HUDEP-2 (cell line): ENCODE results near the gene CACNA1D.
A peak's percentile ranks its signal among the peaks of the same experiment; 100 is the strongest.

Experiments
- DNase-seq, 76 experiments: peaks; one replicate each; lab custom pipeline; 2025; ENCODE audit not compliant: unreplicated experiment in 76 of 76; lab: John Stamatoyannopoulos, UW

The CACNA1D gene

DNA sequence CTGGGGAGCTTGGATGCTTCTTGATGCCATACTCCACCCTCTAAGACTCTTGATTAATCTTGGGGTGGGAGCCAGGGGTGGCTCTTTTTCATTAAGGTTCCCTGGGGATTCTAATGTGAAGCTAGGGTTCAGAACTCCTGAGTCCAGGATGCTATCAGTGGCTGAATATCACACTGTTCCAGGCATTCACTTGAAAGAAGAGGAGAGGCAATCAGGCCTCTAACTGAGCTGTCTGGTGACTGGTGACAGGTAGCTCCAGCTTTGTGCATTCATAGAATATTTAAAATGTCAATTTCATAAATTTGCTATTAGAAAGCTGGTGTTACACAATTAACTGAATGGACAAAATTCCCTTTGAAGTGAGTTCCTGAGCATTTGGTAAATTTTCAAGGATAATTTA is 212.8 kb downstream of the CACNA1D start:
- DNase-seq, result no peak

GRCh38 chr3:53708001-53708621 is 213.7 kb downstream of the CACNA1D start:
- no peak for DNase-seq

DNA sequence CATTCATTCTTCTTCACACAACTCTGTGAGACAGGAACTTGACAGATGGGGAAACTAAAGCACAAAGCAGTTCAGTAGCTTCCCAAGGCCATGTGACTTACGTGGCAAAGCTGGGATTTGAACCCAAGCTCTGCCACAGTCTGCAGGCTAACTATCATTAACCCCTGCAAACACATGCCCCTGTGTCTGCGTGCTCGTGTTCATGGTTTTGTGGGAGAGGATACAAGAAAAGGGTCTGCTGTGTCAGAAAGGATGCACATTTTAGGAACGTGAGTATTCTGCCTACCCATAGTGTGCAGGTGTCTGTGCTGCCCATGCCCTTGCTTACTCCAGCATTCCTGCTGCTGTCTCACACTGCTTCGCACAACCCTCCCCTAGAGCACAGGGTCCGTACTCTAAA is 214.8 kb downstream of the CACNA1D start:
- no peak for DNase-seq

DNA sequence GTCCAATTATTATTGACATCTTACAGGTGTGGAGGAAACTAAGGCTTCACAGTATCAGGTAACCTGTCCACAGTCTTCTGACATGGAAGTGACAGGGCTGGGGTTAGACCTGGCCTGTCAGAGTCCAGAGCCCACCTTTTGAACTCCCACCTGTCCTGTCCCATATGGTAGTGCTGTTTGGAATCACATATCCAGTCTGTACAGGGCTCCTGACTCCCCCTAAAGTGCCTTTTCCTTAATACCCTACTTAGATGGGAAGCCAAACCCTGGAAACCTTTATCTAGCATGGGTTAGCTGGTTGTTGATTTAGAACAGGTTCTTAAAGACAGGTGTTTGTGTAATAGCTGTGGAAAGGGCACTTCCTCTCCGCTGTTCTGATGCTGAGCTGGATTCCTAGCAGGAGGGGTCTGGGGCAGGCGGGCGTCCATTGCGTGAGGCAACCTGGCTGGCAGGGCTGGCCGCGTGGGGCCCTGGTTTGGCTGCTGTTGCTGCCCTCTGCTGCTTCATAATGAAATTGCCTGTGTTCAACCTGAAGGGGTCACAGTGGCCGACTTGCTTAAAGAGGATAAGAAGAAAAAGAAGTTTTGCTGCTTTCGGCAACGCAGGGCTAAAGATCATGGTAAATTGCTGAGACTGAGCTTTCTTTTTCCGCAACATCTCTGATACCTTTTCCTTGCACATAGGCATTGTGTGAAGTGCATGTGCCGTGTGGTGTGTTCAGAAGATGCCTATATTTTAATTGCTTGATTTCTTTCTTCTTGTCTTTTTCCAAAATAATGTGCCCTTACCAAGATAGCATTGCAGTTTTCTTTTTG is 215.7 kb downstream of the CACNA1D start:
- peak in 53 of 76 experiments; percentile 1 to 70 (median 27) for DNase-seq

DNA sequence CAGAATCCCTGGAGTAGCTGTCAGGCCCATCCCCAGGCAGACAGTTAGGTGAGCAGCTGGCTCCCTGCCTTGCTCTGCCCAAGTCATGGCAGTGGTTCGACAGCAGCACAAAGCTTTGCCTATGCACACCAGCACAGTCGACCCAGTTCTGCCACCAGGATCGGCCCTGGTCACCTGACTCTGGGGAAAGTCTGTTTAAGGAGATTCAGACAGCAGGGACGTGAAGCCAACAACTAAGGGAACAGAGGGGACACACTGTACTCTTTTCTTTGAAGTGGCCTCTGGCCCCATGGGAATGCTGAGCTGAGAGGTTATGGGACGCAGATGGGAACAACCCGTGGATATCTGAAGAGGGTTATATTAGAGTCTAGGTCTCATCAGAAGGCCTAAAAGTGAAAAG is 217.0 kb downstream of the CACNA1D start:
- DNase-seq, result no peak

DNA sequence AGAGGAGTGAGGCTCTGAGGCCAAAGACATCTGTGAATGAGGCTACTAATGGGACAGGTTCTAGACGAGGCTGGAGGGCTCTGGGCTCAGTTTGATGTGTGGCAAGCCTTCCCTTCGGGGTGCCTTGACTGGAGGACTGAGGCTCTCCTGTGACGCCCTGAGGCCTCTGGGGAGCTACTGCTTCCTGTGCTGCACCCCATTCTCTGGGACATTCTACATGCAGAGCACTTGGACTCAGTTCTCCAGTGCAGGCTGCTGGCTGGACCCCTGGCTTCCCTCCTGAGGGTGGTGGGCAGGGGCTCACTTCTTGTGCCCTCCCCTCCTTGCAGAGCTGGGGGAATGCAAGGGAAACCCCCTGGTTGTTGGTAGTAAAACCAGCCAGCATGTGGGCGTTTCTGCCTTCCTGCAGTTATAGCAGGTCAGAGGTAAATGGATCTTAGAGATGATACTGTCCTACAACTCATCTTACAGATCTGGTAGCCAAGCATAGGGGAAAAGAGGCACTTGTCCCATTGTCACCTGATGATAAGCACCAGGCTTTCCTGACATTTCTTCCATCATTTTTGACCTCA is 218.5 kb downstream of the CACNA1D start:
- no peak for DNase-seq

DNA sequence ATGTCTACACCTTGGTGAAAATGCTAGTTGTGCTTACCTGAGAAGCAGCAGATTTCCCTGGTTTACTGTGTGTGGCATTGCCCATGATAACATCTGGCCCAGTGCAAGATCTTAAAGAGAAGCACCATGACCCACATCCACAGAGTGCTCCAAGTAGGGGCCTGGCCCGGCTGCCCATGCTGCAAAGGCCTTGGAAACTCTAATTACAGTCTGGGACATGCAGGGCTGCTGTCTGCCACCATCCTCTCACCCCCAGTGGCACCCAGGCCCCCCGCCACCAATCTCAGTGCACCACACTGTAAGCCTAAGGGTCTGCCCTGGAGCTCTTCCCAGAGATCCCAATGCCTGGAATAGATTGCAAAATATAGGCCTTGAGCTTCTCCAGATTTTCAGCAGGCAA is 219.2 kb downstream of the CACNA1D start:
- no peak for DNase-seq

GRCh38 chr3:53715815-53716483 is 221.5 kb downstream of the CACNA1D start:
- DNase-seq, result no peak

GRCh38 chr3:53716998-53717397 is 222.6 kb downstream of the CACNA1D start:
- no peak for DNase-seq

DNA sequence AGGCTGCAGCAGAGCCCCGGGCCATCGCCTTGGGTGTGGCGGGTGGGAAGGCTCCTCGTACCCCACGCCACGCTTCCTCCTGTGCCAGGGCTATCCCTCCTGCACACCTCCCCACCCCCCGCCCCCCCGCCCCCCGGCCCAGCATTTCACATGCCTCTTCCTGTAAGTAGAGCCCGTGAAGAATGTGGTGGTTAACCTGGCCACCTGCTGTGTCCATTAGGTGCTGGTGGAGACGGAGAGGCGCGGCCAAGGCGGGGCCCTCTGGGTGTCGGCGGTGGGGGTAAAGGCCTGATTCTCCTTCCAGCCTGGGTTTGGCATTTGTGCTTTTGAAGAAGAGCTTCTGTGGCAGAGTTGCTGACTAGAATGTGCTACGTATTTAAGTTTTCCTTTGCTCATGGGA is 224.1 kb downstream of the CACNA1D start:
- no peak for DNase-seq

DNA sequence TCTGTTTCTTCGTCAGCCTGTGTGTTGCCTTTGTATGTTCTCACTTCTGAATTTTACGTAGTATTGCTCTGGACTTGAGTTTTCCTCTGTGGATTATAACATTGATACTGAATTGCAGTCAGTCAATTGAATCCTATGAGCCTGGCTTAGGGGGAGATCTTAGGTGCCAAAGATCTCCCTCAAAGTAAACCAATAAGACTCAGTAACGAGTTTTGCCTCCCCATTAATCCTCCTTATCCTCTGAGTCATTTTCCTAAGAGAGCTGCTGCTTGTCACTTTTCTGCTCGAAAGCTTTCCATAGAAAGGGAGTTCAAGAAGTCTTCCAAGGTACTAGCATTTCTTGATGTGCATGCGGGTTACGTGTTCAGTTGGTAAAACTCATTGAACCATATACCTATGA is 225.4 kb downstream of the CACNA1D start:
- no peak for DNase-seq

DNA sequence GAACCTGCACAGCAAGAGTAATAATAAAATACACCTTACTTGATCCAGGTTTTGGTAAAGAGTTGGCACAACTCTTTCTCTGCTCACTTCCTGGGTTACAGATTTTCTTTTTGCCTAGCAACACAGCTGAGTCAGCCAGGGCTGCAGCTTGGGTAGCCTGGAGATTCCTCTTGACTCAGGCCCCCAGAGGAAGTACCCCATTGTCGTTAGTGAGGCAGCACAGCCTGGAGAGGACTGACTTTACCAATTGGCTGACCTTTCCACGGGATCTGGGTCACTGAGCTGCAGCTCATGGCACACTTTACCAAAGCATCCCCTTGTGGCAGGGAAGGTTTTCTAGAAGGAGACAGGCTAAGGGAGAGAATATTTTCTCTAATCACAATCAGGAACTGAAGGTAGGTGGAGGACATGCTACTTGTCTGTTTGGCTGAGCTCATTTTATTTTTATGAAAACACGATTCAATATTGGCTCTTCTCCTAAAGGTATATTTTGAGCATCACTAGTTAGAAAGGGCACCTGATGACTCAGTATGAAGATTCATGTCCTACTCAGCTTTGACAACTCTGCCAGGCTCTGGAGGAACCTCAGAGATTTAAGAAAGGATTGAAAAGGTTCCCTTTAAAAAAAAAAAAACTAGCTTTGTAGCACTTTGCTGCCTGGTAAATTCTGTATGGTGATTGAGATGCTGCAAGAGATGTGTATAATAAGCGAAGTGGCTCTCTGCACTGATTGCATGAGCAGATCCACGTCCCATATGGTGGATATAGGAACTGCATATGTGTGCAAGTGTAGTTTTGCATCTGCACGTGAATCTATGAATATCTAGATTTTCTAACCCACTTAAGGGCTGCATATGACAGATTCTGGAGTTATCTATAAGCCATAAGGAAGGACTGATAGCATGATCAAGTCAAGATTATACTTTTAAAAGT is 227.0 kb downstream of the CACNA1D start:
- no peak for DNase-seq

GRCh38 chr3:53724566-53724965 is 230.2 kb downstream of the CACNA1D start:
- DNase-seq, result no peak

GRCh38 chr3:53725387-53725995 is 231.1 kb downstream of the CACNA1D start:
- peak in 43 of 76 experiments; percentile 8 to 78 (median 36) for DNase-seq

DNA sequence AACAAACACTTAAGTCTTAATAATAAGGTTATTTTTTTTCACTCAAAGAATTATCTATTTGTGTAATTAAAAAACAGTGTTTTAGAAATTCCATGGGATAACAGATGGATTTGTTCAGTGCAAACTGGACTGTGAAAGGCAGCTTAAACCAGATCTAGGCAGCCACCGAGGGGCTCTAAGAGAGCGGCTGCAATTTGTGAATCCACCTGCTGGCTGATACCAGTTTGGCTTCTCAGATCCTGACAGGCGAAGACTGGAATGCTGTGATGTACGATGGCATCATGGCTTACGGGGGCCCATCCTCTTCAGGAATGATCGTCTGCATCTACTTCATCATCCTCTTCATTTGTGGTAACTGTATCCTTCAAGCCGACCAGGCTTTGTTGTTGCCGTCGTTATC is 232.2 kb downstream of the CACNA1D start:
- no peak for DNase-seq

DNA sequence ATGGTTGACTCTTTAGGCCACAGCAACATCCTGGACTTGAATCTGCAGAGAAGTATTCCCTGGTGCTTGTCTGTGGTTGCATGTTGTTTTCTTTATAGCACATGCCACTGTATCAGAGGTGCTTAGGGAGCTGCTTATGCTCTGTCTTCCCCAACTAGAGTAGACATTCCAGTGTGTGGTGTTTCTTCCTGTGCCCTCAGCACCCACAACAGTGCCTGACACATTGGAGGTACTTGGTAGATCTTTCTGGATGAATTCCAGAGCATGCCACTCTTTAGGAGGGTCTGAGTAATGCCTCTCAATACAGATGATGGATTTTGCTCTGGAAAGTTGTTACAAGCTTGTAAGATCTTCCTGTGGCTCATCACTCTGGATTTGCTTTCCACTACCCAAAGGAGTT is 234.2 kb downstream of the CACNA1D start:
- DNase-seq, result no peak

- no peak for DNase-seq
Observed at GRCh38 chr3:53729159-53729558, 234.7 kb downstream of the CACNA1D start.

GRCh38 chr3:53729618-53730017 is 235.2 kb downstream of the CACNA1D start:
- peak in 1 of 76 experiments; percentile 3 for DNase-seq

DNA sequence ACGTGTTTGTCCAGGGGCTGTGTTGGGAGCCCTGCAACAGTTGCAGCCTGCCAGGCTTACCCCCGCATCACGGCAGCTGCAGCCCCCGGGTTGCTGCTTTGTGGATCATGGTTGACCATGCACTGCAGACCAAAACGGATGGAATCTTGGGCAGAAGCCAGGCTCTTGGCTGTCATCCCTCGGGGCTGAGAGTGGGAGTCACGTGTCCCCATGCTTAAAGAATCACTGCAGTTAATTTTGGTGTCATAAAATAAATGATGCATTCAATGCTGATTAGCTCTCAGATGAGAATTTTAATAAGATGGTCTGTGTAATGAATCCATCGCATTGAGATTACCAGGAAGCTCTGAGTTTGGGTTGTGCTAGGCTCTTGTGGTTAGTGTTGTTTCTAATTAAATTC is 236.2 kb downstream of the CACNA1D start:
- DNase-seq, result no peak
